Activated T-cell treated with anti-CD3 and anti-CD28 coated beads, Interleukin-2, amount 50 U/mL, for 4 hours (primary cell): ENCODE measurements around the gene HSF5. TPM values are rescaled to one million over a fixed set of nuclear protein-coding genes. Genes with fewer than 3 reads are reported as not detected.

ENCODE experiments used
- ATAC-seq, 2 donors: fragments of 200-7000 bp; cut with Tn5 transposase; one replicate each; pipeline ENCODE4 v1.10.0; 2021
- DNase-seq: peaks from one replicate; pipeline ENCODE4 v3.0.0-alpha.2; 2020
- H3K27me3 Mint-ChIP-seq: one replicate; pipeline ENCODE4 v1.8.0; 2021; ENCODE audit warnings: low read depth, mixed read lengths
- H3K36me3 Mint-ChIP-seq: one replicate; pipeline ENCODE4 v1.8.0; 2022; ENCODE audit warnings: mixed read lengths; ENCODE audit not compliant: insufficient read depth
- H3K4me1 Mint-ChIP-seq: one replicate; pipeline ENCODE4 v1.8.0; 2021; ENCODE audit warnings: low read depth, mixed read lengths
- H3K4me3 Mint-ChIP-seq: one replicate; pipeline ENCODE4 v1.8.0; 2021; ENCODE audit warnings: mild to moderate bottlenecking, moderate library complexity, mixed read lengths
- H3K9me3 Mint-ChIP-seq: one replicate; pipeline ENCODE4 v1.8.0; 2021; ENCODE audit warnings: mixed read lengths
- total RNA-seq, 3 donors: library from RNA; stranded (reverse); gene quantifications; one replicate each; pipeline ENCODE4 v1.2.1, GENCODE V29; 2021

Gene HSF5
- total RNA-seq, 3 donors from 2014 or later, result 4.4 to 5.1 (median 5.0) TPM

GRCh38 chr17:58373923-58374322, 114.3 kb downstream of the HSF5 start:
- no peaks in the 10 kb centered on the region for H3K36me3 Mint-ChIP-seq
- no peak for DNase-seq
- H3K27me3 Mint-ChIP-seq, result no peaks in the 10 kb centered on the region
- no peak for ATAC-seq
- no peaks in the 10 kb centered on the region for H3K9me3 Mint-ChIP-seq
- H3K4me1 Mint-ChIP-seq, result peaks cover 22% of the 10 kb centered on the region
- H3K4me3 Mint-ChIP-seq, result no peak overlapping the region

GRCh38 chr17:58373003-58373402, 115.2 kb downstream of the HSF5 start:
- Mint-ChIP-seq H3K4me1 (peaks cover 17% of the 10 kb centered on the region), H3K36me3 (no peaks in the 10 kb centered on the region), H3K9me3 (no peaks in the 10 kb centered on the region), H3K27me3 (no peaks in the 10 kb centered on the region), H3K4me3 (no peak overlapping the region)
- DNase-seq (no peak), ATAC-seq (no peak)

GRCh38 chr17:58371300-58371950, 116.8 kb downstream of the HSF5 start:
- peaks cover 15% of the 10 kb centered on the region for H3K4me1 Mint-ChIP-seq
- no peak for DNase-seq
- H3K4me3 Mint-ChIP-seq, result no peak overlapping the region
- no peaks in the 10 kb centered on the region for H3K27me3 Mint-ChIP-seq
- H3K9me3 Mint-ChIP-seq, result no peaks in the 10 kb centered on the region
- no peaks in the 10 kb centered on the region for H3K36me3 Mint-ChIP-seq
- ATAC-seq, result no peak

- Mint-ChIP-seq H3K4me1 (peaks cover 21% of the 10 kb centered on the region), H3K4me3 (no peak overlapping the region), H3K36me3 (no peaks in the 10 kb centered on the region), H3K9me3 (no peaks in the 10 kb centered on the region), H3K27me3 (no peaks in the 10 kb centered on the region)
- no peak for DNase-seq
- ATAC-seq, result no peak
These were observed 117.5 kb downstream of the HSF5 start for GRCh38 chr17:58370716-58371115.

- ATAC-seq (no peak), DNase-seq (no peak)
- Mint-ChIP-seq H3K27me3 (no peaks in the 10 kb centered on the region), H3K9me3 (no peaks in the 10 kb centered on the region), H3K4me3 (no peak overlapping the region), H3K4me1 (peaks cover 21% of the 10 kb centered on the region), H3K36me3 (no peaks in the 10 kb centered on the region)
These were observed 117.9 kb downstream of the HSF5 start for GRCh38 chr17:58370309-58370708.

Other genes starting within 250 kb of the HSF5 start
- gene LPO, start 249.8 kb downstream of the HSF5 start, total RNA-seq, result under 1 TPM in 1 of 3 donors, not detected in 2; 0.18 TPM
- gene MPO, start 207.5 kb downstream of the HSF5 start, total RNA-seq, result not detected
- gene TSPOAP1, start 159.6 kb downstream of the HSF5 start, total RNA-seq, result 10 to 100 TPM; 38.6 to 49.6 (median 43.2) TPM
- gene SUPT4H1, start 136.2 kb downstream of the HSF5 start, total RNA-seq, result 100 to 1,000 TPM; 144 to 154 (median 152) TPM
- under 1 TPM; 0.43 to 0.92 (median 0.73) TPM for gene RNF43, start 70.9 kb downstream of the HSF5 start, total RNA-seq
- gene MTMR4, start 26.2 kb upstream of the HSF5 start, total RNA-seq, result 10 to 100 TPM; 79.4 to 92.8 (median 81.8) TPM
- gene TEX14, start 203.6 kb upstream of the HSF5 start, total RNA-seq, result under 1 TPM; 0.20 to 0.43 (median 0.29) TPM
- 10 to 100 TPM; 57.4 to 68.5 (median 59.9) TPM for gene RAD51C, start 204.2 kb upstream of the HSF5 start, total RNA-seq